Stimulated activated naive B cell treated with anti-CD40 and anti-IgM and Interleukin-4, amounts not matched to agents 10 μg/mL and 1 μg/mL and 100 μg/mL, for 72 hours (primary cell): ENCODE measurements around the gene TK1.
"Not testable (repeated sequence)": the region's sequence is repeated elsewhere in the genome, so short reads cannot be mapped to it uniquely, and the experiment has no call there.

Experiments used
- ATAC-seq, 2 donors: fragments of 150-1000 bp; cut with Tn5 transposase; replicated peaks; 2 replicates each; pipeline ENCODE4 v1.10.0; 2021; ENCODE audit warnings: moderate library complexity in 1 of 2
- DNase-seq: peaks from one replicate; pipeline ENCODE4 v3.0.0; 2021
- H3K27ac Mint-ChIP-seq: one replicate; pipeline ENCODE4 v1.8.0; 2022; ENCODE audit warnings: mild to moderate bottlenecking, mixed read lengths
- H3K27me3 Mint-ChIP-seq, 2 donors: one replicate each; pipeline ENCODE4 v1.8.0; 2022; ENCODE audit warnings: mixed read lengths in 2 of 2
- H3K36me3 Mint-ChIP-seq, 2 donors: one replicate each; pipeline ENCODE4 v1.8.0; 2022; ENCODE audit warnings: mixed read lengths in 2 of 2, mild to moderate bottlenecking in 1 of 2
- H3K4me1 Mint-ChIP-seq, 2 donors: one replicate each; pipeline ENCODE4 v1.8.0; 2022; ENCODE audit warnings: mixed read lengths in 2 of 2, mild to moderate bottlenecking in 1 of 2
- H3K4me3 Mint-ChIP-seq, 2 donors: one replicate each; pipeline ENCODE4 v1.8.0; 2022; ENCODE audit warnings: mild to moderate bottlenecking in 2 of 2, mixed read lengths in 2 of 2, moderate library complexity in 1 of 2
- H3K9me3 Mint-ChIP-seq, 2 donors: one replicate each; pipeline ENCODE4 v1.8.0; 2022; ENCODE audit warnings: mixed read lengths in 2 of 2, mild to moderate bottlenecking in 1 of 2

The TK1 gene

DNA sequence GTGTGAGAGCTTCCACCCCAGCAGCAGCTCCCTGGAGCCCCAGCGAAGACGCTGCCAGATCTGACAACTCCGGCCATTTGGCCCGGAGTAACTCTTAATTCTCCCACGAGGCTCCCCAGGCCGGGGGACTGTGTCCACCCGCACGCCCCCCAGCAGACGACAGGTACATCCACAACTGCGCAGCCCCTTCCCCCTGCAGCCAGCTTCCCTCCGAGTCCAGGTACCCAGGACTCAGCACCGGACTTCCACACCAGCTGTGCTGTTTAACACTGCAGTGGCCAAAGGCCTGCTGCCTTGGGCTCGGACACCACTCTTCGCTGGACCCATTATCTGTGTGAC is 11.2 kb downstream of the TK1 start:
- peak overlapping the region; percentile 69 to 90 for H3K4me3 Mint-ChIP-seq
- H3K27ac Mint-ChIP-seq = peak overlapping the region; percentile 97
- no peaks in the 10 kb centered on the region for H3K27me3 Mint-ChIP-seq
- ATAC-seq = no peak
- H3K36me3 Mint-ChIP-seq = peaks cover 84 to 86% of the 10 kb centered on the region in 2 donors
- H3K4me1 Mint-ChIP-seq = peaks cover 80 to 98% of the 10 kb centered on the region in 2 donors
- no peaks in the 10 kb centered on the region for H3K9me3 Mint-ChIP-seq
- DNase-seq = peak; percentile 19

DNA sequence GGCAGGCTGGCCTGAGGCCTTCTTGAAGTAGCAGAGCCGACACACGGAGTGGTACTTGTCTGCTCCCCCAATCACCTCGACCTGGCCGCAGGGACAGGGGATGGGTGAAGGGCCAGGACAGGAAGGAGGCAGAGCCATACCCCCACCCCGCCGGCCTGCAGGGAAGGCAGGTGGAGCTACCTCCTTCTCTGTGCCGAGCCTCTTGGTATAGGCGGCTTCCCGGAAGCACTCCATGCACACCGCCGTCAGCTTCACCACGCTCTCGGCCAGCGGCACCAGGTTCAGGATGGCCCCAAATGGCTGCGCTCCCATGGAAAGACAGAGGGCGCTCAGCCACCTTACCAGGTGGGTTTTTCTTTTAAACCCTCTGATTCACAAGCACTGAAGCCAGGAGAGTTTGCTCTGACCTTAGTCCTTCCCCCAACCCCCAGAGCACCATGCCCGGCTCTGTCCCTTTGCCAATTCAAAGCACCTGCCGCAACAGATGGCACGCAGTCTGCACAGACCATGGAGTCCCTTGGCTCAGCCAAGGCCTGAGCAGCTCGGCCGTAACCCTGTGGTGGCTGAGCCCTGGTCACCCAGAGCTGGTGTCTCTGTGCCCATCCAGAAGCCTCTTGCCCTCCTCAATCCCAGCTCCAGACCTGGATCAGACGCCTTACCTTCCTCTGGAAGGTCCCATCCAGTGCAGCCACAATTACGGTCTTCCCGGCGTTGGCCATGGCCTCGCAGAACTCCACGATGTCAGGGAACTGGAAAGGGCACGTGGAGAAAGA is 11.8 kb downstream of the TK1 start:
- peak overlapping the region; percentile 69 to 90 for H3K4me3 Mint-ChIP-seq
- H3K36me3 Mint-ChIP-seq = peaks cover 86 to 87% of the 10 kb centered on the region in 2 donors
- H3K27ac Mint-ChIP-seq = peak overlapping the region; percentile 97
- ATAC-seq = no peak
- H3K27me3 Mint-ChIP-seq = no peaks in the 10 kb centered on the region
- peak; percentile 17 for DNase-seq
- no peaks in the 10 kb centered on the region for H3K9me3 Mint-ChIP-seq
- H3K4me1 Mint-ChIP-seq = peaks cover 79 to 98% of the 10 kb centered on the region in 2 donors

DNA sequence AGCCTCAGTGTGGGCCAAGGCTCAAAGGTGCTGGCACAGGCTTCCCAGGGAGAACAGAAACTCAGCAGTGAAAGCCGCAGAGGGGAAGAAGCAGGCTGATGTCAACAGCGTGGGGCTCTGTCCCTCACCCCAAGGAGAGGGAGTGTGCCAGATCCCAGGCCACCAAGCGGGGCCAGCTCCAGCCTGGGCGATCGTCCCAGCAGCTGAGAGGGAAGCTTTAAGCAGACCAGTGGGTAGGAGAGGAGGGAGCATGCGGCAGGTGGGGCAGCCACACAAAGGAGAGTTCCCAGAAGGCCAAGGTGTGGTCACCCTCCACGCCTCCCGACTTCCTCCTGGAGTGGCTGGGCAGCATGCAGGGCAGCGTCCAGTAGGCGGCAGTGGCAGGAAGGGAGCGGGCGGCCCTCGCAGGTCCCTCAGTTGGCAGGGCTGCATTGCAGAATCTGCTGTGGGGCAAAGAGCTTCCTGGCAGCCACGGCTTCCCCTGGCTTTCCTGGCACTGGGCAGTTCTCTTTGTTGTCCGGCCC is 12.4 kb downstream of the TK1 start:
- H3K27me3 Mint-ChIP-seq = no peaks in the 10 kb centered on the region
- ATAC-seq (peak; percentile 0 to 4), DNase-seq (peak; percentile 41)
- H3K4me1 Mint-ChIP-seq = peaks cover 74 to 97% of the 10 kb centered on the region in 2 donors
- no peaks in the 10 kb centered on the region for H3K9me3 Mint-ChIP-seq
- peaks cover 89 to 92% of the 10 kb centered on the region in 2 donors for H3K36me3 Mint-ChIP-seq
- H3K27ac Mint-ChIP-seq = peak overlapping the region; percentile 97
- peak overlapping the region; percentile 90 to 92 for H3K4me3 Mint-ChIP-seq

DNA sequence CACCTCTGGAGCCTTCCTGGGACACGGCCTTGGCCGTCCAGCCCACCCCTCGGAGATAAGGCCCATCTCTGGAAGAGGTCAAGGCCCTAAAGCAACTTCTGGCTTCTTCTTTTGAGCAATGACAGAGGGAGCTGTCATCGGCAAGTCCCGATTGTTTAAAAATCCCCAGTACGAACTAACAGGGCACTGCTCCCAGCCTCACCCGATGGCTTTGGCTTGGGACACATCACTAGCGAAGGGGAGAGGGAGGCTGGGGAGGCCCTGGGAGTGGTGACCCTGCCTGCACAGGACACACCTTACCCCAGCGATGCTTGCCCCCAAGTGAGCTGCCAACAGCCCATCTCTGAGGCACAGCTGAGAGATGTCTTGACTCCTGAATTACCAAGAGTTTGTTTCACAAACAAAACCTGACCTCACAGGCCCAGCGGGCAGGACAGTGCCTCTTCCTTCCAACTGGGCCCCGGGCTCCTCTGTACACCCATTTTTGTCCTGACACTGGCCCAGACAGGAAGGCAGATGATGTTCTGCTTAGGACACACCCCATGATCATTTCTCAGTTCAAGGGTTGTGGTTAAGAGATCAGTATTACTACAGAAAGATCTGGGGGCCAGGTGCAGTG is 13.6 kb downstream of the TK1 start:
- peak overlapping the region; percentile 90 to 92 for H3K4me3 Mint-ChIP-seq
- ATAC-seq (peak in 1 of 2 donors; percentile 4), DNase-seq (peak; percentile 29)
- H3K36me3 Mint-ChIP-seq = peaks cover 85 to 87% of the 10 kb centered on the region in 2 donors
- peak overlapping the region; percentile 97 for H3K27ac Mint-ChIP-seq
- H3K4me1 Mint-ChIP-seq = peaks cover 63 to 86% of the 10 kb centered on the region in 2 donors
- no peaks in the 10 kb centered on the region for H3K9me3 Mint-ChIP-seq
- H3K27me3 Mint-ChIP-seq = no peaks in the 10 kb centered on the region

DNA sequence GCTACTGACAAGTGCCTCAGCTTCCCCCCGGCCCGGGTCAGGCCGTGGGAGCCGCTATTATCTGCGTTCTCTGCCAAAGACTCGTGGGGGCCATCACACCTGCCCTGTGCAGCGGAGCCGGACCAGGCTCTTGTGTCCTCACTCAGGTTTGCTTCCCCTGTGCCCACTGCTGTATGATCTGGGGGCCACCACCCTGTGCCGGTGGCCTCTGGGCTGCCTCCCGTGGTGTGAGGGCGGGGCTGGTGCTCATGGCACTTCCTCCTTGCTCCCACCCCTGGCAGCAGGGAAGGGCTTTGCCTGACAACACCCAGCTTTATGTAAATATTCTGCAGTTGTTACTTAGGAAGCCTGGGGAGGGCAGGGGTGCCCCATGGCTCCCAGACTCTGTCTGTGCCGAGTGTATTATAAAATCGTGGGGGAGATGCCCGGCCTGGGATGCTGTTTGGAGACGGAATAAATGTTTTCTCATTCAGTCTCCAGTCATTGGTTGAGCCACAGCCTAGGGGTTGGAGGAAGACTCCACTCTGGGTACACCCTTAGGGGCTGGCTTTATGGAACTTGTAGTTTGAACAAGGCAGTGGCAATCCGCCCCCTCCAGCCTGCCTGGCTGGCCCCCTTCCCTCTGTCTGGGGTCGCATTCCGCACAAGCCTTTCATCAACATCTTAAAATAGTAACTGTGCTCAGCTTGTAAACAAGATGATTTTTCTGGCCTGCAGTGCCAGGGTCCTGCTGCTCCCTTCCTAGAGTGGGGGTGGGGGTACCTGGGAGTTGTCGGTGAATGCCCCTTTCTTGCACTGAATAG is 14.4 kb downstream of the TK1 start:
- H3K27me3 Mint-ChIP-seq = no peaks in the 10 kb centered on the region
- H3K4me1 Mint-ChIP-seq = peaks cover 64 to 86% of the 10 kb centered on the region in 2 donors
- DNase-seq = peak; percentile 40
- ATAC-seq = no peak
- peak overlapping the region; percentile 90 to 92 for H3K4me3 Mint-ChIP-seq
- H3K9me3 Mint-ChIP-seq = no peaks in the 10 kb centered on the region
- peaks cover 84 to 87% of the 10 kb centered on the region in 2 donors for H3K36me3 Mint-ChIP-seq
- H3K27ac Mint-ChIP-seq = peak overlapping the region; percentile 97

DNA sequence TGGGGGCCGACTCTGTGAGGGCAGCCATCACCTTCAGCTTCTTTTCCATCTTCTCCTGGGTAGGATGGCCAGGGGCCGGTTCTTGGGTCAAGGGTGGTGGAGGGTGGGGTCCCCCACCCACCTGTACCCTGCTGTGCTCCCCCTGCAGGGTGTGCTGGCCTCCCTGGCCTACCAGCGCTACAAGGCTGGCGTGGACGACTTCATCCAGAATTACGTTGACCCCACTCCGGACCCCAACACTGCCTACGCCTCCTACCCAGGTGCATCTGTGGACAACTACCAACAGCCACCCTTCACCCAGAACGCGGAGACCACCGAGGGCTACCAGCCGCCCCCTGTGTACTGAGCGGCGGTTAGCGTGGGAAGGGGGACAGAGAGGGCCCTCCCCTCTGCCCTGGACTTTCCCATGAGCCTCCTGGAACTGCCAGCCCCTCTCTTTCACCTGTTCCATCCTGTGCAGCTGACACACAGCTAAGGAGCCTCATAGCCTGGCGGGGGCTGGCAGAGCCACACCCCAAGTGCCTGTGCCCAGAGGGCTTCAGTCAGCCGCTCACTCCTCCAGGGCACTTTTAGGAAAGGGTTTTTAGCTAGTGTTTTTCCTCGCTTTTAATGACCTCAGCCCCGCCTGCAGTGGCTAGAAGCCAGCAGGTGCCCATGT is 15.1 kb downstream of the TK1 start:
- Mint-ChIP-seq H3K36me3 (peaks cover 79 to 82% of the 10 kb centered on the region in 2 donors), H3K27ac (peak overlapping the region; percentile 97), H3K4me1 (peaks cover 61 to 84% of the 10 kb centered on the region in 2 donors), H3K4me3 (peak overlapping the region; percentile 90 to 92)
- H3K9me3 Mint-ChIP-seq, ATAC-seq, DNase-seq, H3K27me3 Mint-ChIP-seq: not testable (repeated sequence)

DNA sequence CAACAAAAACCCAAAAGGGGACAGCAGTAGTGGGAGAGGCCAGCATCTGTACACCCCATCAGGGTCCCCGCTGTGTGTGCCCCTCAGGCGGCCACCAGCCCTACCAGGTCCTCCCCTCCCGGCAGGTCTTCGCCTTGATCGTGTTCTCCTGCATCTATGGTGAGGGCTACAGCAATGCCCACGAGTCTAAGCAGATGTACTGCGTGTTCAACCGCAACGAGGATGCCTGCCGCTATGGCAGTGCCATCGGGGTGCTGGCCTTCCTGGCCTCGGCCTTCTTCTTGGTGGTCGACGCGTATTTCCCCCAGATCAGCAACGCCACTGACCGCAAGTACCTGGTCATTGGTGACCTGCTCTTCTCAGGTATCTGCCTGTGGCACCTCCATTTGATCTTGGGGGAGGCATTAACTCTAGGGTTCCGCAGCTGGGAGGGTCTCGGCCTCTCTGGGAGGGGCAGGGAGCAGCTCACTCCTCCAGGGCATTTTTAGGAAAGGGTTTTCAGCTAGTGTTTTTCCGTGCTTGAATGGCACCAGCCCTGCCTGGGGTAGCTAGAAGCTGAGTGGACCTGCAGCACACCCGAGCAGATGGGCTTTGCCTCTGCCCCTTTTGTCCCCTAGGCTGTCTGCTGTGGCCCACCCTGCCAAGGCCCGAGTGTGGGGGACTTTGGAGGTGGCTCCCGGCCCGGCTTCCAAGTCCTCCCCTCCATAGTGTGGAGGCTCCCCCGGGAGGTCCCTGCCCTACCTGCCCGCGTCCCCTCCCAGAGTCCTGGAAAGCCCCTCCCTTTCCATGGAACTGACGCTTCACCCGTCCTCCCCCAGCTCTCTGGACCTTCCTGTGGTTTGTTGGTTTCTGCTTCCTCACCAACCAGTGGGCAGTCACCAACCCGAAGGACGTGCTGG is 15.9 kb downstream of the TK1 start:
- Mint-ChIP-seq H3K27ac (peak overlapping the region; percentile 97), H3K4me1 (peaks cover 54 to 81% of the 10 kb centered on the region in 2 donors)

DNA sequence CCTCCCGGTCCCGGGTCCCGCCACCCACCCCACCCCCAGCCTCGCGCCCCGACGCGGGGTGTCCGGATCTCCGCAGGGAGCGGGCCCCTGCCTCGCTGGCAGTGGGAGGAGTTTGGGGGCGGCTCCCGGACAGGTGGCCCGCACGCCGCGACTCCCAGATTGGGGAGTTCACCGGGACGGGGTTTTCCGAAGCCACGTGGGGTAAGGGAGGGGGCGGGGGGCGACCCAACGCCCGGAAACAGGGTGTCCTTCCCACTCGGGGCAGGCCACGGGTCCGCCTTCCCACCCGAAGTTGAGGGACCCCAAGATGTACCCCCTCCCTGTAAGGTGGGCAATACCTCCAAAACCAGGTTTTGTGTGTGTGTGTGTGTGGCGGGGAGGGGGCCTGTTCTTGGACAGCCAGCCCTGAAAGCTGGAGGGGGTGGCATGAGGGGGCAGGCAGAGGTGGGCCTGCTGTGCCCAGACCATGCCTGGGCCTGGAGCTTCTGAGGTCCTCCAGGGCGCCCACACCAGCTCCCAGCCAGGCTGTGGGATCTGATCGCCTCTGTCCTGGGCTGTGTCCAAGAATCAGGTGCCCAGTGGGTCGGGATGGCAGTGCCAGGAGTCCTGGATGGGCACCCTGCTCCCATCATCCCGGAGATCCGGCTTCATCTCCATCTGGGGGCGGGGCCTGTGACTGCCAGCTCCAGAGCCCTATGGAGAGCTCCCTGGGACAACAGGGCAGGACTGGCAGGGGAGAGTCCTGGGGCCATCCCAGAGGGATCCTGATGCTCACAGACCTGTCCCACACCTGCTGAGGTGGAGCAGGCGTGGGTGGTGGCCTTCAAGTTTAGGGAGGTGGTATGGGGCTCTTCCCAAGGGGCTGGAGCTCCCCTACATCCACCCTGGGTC is 17.7 kb downstream of the TK1 start:
- H3K4me1 Mint-ChIP-seq = peaks cover 48 to 81% of the 10 kb centered on the region in 2 donors
- peak; percentile 75 for DNase-seq
- H3K27me3 Mint-ChIP-seq = no peaks in the 10 kb centered on the region
- H3K36me3 Mint-ChIP-seq = peaks cover 60 to 66% of the 10 kb centered on the region in 2 donors
- ATAC-seq = peak; percentile 42 to 47
- H3K9me3 Mint-ChIP-seq = no peaks in the 10 kb centered on the region
- peak overlapping the region; percentile 90 to 92 for H3K4me3 Mint-ChIP-seq
- peak overlapping the region; percentile 97 for H3K27ac Mint-ChIP-seq

More for the DNA sequence above, 15.9 kb downstream of the TK1 start:
- Mint-ChIP-seq H3K9me3 (no peaks in the 10 kb centered on the region), H3K27me3 (no peaks in the 10 kb centered on the region), H3K4me3 (peak overlapping the region; percentile 90 to 92), H3K36me3 (peaks cover 75 to 76% of the 10 kb centered on the region in 2 donors)
- ATAC-seq (peak; percentile 9 to 10), DNase-seq (peak; percentile 76)

DNA sequence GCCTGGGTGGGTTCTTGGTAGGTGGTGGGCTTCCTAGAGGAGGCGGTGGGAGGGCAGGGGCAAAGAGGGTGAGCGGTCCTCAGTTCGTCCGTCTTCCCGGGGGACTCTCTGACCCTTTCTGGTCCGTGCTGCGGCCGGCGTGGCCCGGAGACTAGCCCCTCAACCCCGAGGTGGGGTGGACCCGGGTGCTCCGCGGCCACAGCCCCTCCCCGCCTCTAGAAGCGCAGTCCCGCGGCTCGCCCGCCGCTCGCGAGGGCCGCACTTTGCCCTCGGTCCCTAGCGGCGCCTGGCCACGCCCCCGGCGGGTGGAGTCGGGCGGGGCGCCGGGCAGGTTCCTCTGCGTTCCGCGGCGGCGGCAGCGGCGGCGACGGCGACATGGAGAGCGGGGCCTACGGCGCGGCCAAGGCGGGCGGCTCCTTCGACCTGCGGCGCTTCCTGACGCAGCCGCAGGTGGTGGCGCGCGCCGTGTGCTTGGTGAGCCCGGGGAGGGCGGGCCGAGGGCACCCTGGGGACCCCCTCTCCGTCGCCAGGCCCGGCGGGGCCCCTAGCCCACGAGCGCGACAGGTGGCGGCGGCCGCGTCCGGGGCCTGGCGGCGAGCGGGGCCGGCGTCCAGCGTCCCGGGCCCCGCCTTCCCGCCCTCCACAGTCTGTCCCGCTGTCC is 18.5 kb downstream of the TK1 start, which contains the start of gene SYNGR2:
SYNGR2 (plus strand) TSS at position 340 of the 661 bp plus-strand sequence; CDS start at position 376, 36 bp downstream.
- peak within 1 kb of the TSS; percentile 91 to 93 for H3K4me3 Mint-ChIP-seq
- no peaks in the 10 kb centered on the region for H3K9me3 Mint-ChIP-seq
- H3K27ac Mint-ChIP-seq = peak within 1 kb of the TSS; percentile 98
- peaks cover 52 to 59% of the 10 kb centered on the region in 2 donors for H3K36me3 Mint-ChIP-seq
- peaks cover 44 to 81% of the 10 kb centered on the region in 2 donors for H3K4me1 Mint-ChIP-seq
- ATAC-seq = peak; percentile 58 to 69
- peak; percentile 89 for DNase-seq
- no peaks in the 10 kb centered on the region for H3K27me3 Mint-ChIP-seq

DNA sequence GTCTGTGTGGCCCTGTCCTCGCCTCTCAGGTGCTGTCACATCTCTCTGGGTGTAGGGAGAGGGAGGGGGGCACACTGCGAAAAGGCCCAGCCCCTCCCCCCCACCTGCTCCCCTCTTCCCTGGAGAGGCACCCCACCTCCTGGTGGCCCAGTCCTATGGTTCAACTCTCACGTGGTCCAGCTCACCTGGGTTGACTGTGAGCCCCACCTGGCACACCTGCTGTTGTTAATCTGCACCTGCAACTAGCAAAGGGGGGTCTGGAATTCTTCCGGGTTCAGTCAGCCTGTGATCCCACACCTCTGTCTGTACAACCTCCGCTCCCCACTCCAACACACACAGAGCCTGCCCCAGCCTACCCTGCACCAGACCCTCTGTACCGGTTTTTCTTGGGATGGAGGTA is 20.4 kb downstream of the TK1 start:
- H3K4me1 Mint-ChIP-seq = peaks cover 33 to 77% of the 10 kb centered on the region in 2 donors
- peak overlapping the region in 1 of 2 donors; percentile 13 for H3K4me3 Mint-ChIP-seq
- ATAC-seq (no peak), DNase-seq (no peak)
- H3K36me3 Mint-ChIP-seq = peaks cover 35 to 40% of the 10 kb centered on the region in 2 donors
- H3K27me3 Mint-ChIP-seq = no peaks in the 10 kb centered on the region
- no peaks in the 10 kb centered on the region for H3K9me3 Mint-ChIP-seq
- peak overlapping the region; percentile 47 for H3K27ac Mint-ChIP-seq

DNA sequence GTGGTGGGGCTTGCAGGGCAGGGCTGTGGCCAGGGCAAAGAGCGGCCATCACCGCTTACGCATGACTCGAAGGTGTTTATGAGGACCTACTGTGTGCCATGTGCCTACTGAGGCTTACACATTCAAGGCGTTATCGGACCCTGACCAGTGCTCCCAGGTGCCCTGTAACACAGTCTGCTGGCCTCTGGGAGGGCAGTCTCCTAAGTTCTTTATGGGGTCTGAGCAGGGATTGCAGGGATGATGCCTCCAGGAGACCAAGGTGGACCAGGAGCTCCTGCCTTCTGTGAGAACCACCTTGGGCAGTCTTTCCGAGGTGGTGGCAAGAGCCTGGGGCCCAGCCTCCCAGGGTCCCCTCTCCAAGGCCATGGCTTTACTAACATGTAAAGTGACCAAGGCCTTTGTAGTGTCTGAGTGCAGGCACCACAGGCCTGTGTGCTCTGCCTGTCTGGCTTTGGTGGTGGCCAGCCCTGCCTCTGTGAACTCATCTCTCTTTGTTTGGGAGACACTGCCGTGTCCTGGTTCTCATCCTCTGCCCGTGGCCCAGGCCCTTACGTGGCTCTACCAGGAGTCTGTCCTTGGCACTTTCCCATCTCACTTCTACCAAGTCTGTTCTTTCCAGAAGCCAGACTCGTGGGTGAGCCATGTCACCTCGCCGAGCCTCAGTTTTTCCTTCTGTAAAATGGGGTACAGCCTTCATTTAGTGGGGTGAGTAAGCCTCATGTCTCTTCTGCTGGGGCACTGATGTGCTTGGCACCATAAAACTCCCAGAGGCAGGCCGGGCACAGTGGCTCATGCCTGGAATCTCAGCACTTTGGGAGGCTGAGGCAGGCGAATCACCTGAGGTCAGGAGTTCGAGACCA is 21.9 kb downstream of the TK1 start:
- Mint-ChIP-seq H3K27me3 (no peaks in the 10 kb centered on the region), H3K36me3 (peaks cover 25 to 34% of the 10 kb centered on the region in 2 donors), H3K4me1 (peaks cover 32 to 77% of the 10 kb centered on the region in 2 donors), H3K4me3 (peak overlapping the region; percentile 5 to 50), H3K9me3 (no peaks in the 10 kb centered on the region), H3K27ac (no peak overlapping the region)
- no peak for DNase-seq
- no peak for ATAC-seq
